ENCODE results near the gene TNFAIP8.

GRCh38 chr5:119393201-119393691 lies 37.4 kb downstream of the TNFAIP8 start:
- no peak for TF ChIP-seq CREM (CRISPR knock-in tag; IDR thresholded peaks at IDR 0.05)
- no peak for TF ChIP-seq SMAD4 (CRISPR knock-in tag; IDR thresholded peaks at IDR 0.05)
- TF ChIP-seq CTCF (IDR thresholded peaks at IDR 0.05), result no peak
- no peak for TF ChIP-seq E2F1 (CRISPR knock-in tag; IDR thresholded peaks at IDR 0.05)
- no peak for TF ChIP-seq USF2 (CRISPR knock-in tag; IDR thresholded peaks at IDR 0.05)
- TF ChIP-seq ATF2 (CRISPR knock-in tag; IDR thresholded peaks at IDR 0.05; ENCODE audit: borderline replicate concordance, low read depth), result no peak

All from WTC11 (cell line).